DND-41 (cell line): ENCODE results near the gene DHCR24.

Source experiments
- EZH2 ChIP-seq: IDR thresholded peaks from 3 replicates; pipeline ENCODE4 v1.6.1; 2012; ENCODE audit warnings: borderline replicate concordance, low read depth, mild to moderate bottlenecking, moderate library complexity, low read length, inconsistent platforms; ENCODE audit not compliant: severe bottlenecking
- TF ChIP-seq, protein P1 (sequence below): IDR thresholded peaks from 2 replicates; pipeline ENCODE4 v1.5.1; 2012; ENCODE audit warnings: borderline replicate concordance, low read length, moderate library complexity, mild to moderate bottlenecking; ENCODE audit not compliant: poor library complexity, severe bottlenecking; ENCODE audit errors: extremely low read depth

GRCh38 chr1:54883349-54884102, 3.5 kb downstream of the DHCR24 start:
- TF ChIP-seq, protein P1, sequence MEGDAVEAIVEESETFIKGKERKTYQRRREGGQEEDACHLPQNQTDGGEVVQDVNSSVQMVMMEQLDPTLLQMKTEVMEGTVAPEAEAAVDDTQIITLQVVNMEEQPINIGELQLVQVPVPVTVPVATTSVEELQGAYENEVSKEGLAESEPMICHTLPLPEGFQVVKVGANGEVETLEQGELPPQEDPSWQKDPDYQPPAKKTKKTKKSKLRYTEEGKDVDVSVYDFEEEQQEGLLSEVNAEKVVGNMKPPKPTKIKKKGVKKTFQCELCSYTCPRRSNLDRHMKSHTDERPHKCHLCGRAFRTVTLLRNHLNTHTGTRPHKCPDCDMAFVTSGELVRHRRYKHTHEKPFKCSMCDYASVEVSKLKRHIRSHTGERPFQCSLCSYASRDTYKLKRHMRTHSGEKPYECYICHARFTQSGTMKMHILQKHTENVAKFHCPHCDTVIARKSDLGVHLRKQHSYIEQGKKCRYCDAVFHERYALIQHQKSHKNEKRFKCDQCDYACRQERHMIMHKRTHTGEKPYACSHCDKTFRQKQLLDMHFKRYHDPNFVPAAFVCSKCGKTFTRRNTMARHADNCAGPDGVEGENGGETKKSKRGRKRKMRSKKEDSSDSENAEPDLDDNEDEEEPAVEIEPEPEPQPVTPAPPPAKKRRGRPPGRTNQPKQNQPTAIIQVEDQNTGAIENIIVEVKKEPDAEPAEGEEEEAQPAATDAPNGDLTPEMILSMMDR: no peak
- TF ChIP-seq EZH2: no peak
